Hepatocyte (in vitro differentiated cells): Measurements from ENCODE around the gene TRIML2.

Source experiments
- EZH2 ChIP-seq: fragments of 200-600 bp; sonication (generic); IDR thresholded peaks from 2 replicates; pipeline ENCODE4 v1.6.1; 2016; ENCODE audit warnings: antibody characterized with exemption, mild to moderate bottlenecking, borderline replicate concordance
- TF ChIP-seq, protein P1 (sequence below): fragments of 200-600 bp; sonication (generic); IDR thresholded peaks from 2 replicates; pipeline ENCODE4 v1.5.1; 2016; ENCODE audit warnings: antibody characterized with exemption, mild to moderate bottlenecking; ENCODE audit not compliant: poor library complexity

DNA sequence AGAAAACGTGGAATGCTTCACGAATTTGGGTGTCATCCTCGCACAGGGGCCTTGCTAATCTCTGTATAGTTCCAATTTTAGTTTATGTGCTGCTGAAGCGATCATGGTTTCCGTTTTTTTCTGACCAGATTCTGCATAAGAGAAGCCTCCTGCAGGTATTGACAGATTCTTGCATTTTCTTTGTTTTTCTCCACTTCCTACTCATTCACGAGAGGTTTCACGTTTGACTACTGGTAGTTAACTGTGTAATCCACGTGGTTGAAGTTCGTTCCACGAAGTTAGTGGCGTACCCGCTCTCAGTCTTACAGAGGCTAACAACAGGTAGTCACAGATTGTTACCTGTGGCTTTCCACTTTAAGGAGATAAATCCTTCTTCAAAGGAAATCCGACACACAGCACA, 12.1 kb upstream of the TRIML2 start:
- TF ChIP-seq, protein P1, sequence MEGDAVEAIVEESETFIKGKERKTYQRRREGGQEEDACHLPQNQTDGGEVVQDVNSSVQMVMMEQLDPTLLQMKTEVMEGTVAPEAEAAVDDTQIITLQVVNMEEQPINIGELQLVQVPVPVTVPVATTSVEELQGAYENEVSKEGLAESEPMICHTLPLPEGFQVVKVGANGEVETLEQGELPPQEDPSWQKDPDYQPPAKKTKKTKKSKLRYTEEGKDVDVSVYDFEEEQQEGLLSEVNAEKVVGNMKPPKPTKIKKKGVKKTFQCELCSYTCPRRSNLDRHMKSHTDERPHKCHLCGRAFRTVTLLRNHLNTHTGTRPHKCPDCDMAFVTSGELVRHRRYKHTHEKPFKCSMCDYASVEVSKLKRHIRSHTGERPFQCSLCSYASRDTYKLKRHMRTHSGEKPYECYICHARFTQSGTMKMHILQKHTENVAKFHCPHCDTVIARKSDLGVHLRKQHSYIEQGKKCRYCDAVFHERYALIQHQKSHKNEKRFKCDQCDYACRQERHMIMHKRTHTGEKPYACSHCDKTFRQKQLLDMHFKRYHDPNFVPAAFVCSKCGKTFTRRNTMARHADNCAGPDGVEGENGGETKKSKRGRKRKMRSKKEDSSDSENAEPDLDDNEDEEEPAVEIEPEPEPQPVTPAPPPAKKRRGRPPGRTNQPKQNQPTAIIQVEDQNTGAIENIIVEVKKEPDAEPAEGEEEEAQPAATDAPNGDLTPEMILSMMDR = no peak
- no peak for TF ChIP-seq EZH2
